ENCODE data around the gene CDH4.

CDH4 gene

GRCh38 chr20:61251529-61252393 lies at the start of gene CDH4:
TSS of gene CDH4 (plus strand) at chr20:61252261.
- DNase-seq (ENCODE audit: low spot score), result no peak
- no peak for TF ChIP-seq CTCF (IDR thresholded peaks at IDR 0.05; ENCODE audit: extremely low read depth, missing control alignments)

GRCh38 chr20:61203320-61203719 lies 48.7 kb upstream of the CDH4 start:
- DNase-seq (ENCODE audit: low spot score), result no peak
- no peak for TF ChIP-seq CTCF (IDR thresholded peaks at IDR 0.05; ENCODE audit: extremely low read depth, missing control alignments)

GRCh38 chr20:61204206-61204605 lies 47.9 kb upstream of the CDH4 start:
- TF ChIP-seq CTCF (IDR thresholded peaks at IDR 0.05; ENCODE audit: extremely low read depth, missing control alignments), result no peak
- DNase-seq (ENCODE audit: low spot score), result no peak

GRCh38 chr20:61205769-61206168 lies 46.3 kb upstream of the CDH4 start:
- no peak for TF ChIP-seq CTCF (IDR thresholded peaks at IDR 0.05; ENCODE audit: extremely low read depth, missing control alignments)

GRCh38 chr20:61210862-61211261 lies 41.2 kb upstream of the CDH4 start:
- no peak for DNase-seq (ENCODE audit: low spot score)
- TF ChIP-seq CTCF (IDR thresholded peaks at IDR 0.05; ENCODE audit: extremely low read depth, missing control alignments), result no peak

More at GRCh38 chr20:61205769-61206168, 46.3 kb upstream of the CDH4 start:
- no peak for DNase-seq (ENCODE audit: low spot score)

GRCh38 chr20:61217848-61218247 lies 34.2 kb upstream of the CDH4 start:
- no peak for TF ChIP-seq CTCF (IDR thresholded peaks at IDR 0.05; ENCODE audit: extremely low read depth, missing control alignments)
- DNase-seq (ENCODE audit: low spot score), result no peak

GRCh38 chr20:61219021-61219431 lies 33.0 kb upstream of the CDH4 start:
- TF ChIP-seq CTCF (IDR thresholded peaks at IDR 0.05; ENCODE audit: extremely low read depth, missing control alignments), result no peak
- DNase-seq (ENCODE audit: low spot score), result no peak

All from GM20000 (cell line).